H9 (cell line): ENCODE results near the gene RAF1. TPM values are rescaled to one million over a fixed set of nuclear protein-coding genes. Genes with fewer than 3 reads are reported as not detected.

Source experiments
- DNase-seq: peaks from one replicate; pipeline ENCODE4 v3.0.0-alpha.2; 2017
- H2AFZ ChIP-seq: one replicate; pipeline ENCODE4 v1.6.1; 2013; ENCODE audit warnings: mild to moderate bottlenecking, low read length, control low read depth, moderate library complexity
- H2AK5ac ChIP-seq: 2 replicates; pipeline ENCODE4 v1.6.1; 2013; ENCODE audit warnings: low read length, control low read depth, mixed read lengths; ENCODE audit not compliant: insufficient read length
- H2BK120ac ChIP-seq: one replicate; pipeline ENCODE4 v1.6.1; 2013; ENCODE audit warnings: low read depth, mild to moderate bottlenecking, low read length, control low read depth, inconsistent platforms; ENCODE audit not compliant: poor library complexity, severe bottlenecking
- H2BK12ac ChIP-seq: 2 replicates; pipeline ENCODE4 v1.6.1; 2013; ENCODE audit warnings: low read length, control low read depth, mixed read lengths, low read depth; ENCODE audit not compliant: insufficient read length
- H2BK15ac ChIP-seq: 2 replicates; pipeline ENCODE4 v1.6.1; 2013; ENCODE audit warnings: low read depth, low read length, control low read depth
- H2BK20ac ChIP-seq: one replicate; pipeline ENCODE4 v1.6.1; 2013; ENCODE audit warnings: low read depth, mild to moderate bottlenecking, low read length, control low read depth, inconsistent platforms; ENCODE audit not compliant: poor library complexity, severe bottlenecking
- H2BK5ac ChIP-seq: 2 replicates; pipeline ENCODE4 v1.6.1; 2013; ENCODE audit warnings: low read length, control low read depth, mixed read lengths; ENCODE audit not compliant: insufficient read length
- H3K14ac ChIP-seq: 2 replicates; pipeline ENCODE4 v1.6.1; 2013; ENCODE audit warnings: low read length, control low read depth; ENCODE audit not compliant: insufficient read depth
- H3K18ac ChIP-seq: 2 replicates; pipeline ENCODE4 v1.6.1; 2013; ENCODE audit warnings: low read depth, mild to moderate bottlenecking, mixed read lengths, low read length, control low read depth; ENCODE audit not compliant: insufficient read length
- H3K23ac ChIP-seq: 2 replicates; pipeline ENCODE4 v1.6.1; 2013; ENCODE audit warnings: low read length, control low read depth, mixed read lengths, low read depth; ENCODE audit not compliant: insufficient read length
- H3K23me2 ChIP-seq: 2 replicates; pipeline ENCODE4 v1.6.1; 2013; ENCODE audit warnings: low read depth, mild to moderate bottlenecking, mixed read lengths, low read length, control low read depth; ENCODE audit not compliant: insufficient read length, poor library complexity, severe bottlenecking
- H3K27ac ChIP-seq: 2 replicates; pipeline ENCODE4 v1.5.1; 2013; ENCODE audit warnings: low read length, control low read depth, mixed read lengths, low read depth; ENCODE audit not compliant: insufficient read length
- H3K27me3 ChIP-seq: 2 replicates; pipeline ENCODE4 v1.6.1; 2013; ENCODE audit warnings: low read length, control low read depth, inconsistent platforms; ENCODE audit not compliant: insufficient read depth
- H3K4ac ChIP-seq: 2 replicates; pipeline ENCODE4 v1.6.1; 2013; ENCODE audit warnings: low read depth, mild to moderate bottlenecking, control low read depth, inconsistent platforms, low read length, moderate library complexity
- H3K4me1 ChIP-seq: 2 replicates; pipeline ENCODE4 v1.6.1; 2013; ENCODE audit warnings: low read length, control low read depth, inconsistent platforms; ENCODE audit not compliant: insufficient read depth
- H3K4me2 ChIP-seq: 2 replicates; pipeline ENCODE4 v1.6.1; 2013; ENCODE audit warnings: low read length, control low read depth, mixed read lengths; ENCODE audit not compliant: insufficient read length, insufficient read depth
- H3K56ac ChIP-seq: 2 replicates; pipeline ENCODE4 v1.6.1; 2013; ENCODE audit warnings: low read depth, mild to moderate bottlenecking, mixed read lengths, low read length, control low read depth; ENCODE audit not compliant: insufficient read length
- H3K79me1 ChIP-seq: 2 replicates; pipeline ENCODE4 v1.6.1; 2013; ENCODE audit warnings: low read depth, mild to moderate bottlenecking, moderate library complexity, low read length, control low read depth, inconsistent platforms; ENCODE audit not compliant: insufficient read depth, poor library complexity, severe bottlenecking
- H3K79me2 ChIP-seq: 2 replicates; pipeline ENCODE4 v1.6.1; 2013; ENCODE audit warnings: low read length, control low read depth, inconsistent platforms; ENCODE audit not compliant: insufficient read depth
- H3K9ac ChIP-seq: 2 replicates; pipeline ENCODE4 v1.6.1; 2013; ENCODE audit warnings: low read length, control low read depth, mixed read lengths; ENCODE audit not compliant: insufficient read length; ENCODE audit errors: extremely low read depth
- H3K9me3 ChIP-seq: one replicate; pipeline ENCODE4 v1.6.1; 2013; ENCODE audit warnings: low read depth, low read length, inconsistent platforms; ENCODE audit not compliant: control insufficient read depth
- H3T11ph ChIP-seq: one replicate; pipeline ENCODE4 v1.6.1; 2013; ENCODE audit warnings: mild to moderate bottlenecking, low read length, control low read depth, inconsistent platforms
- H4K20me1 ChIP-seq: one replicate; pipeline ENCODE4 v1.6.1; 2013; ENCODE audit not compliant: control insufficient read depth, insufficient read length, insufficient read depth
- H4K5ac ChIP-seq: 2 replicates; pipeline ENCODE4 v1.6.1; 2013; ENCODE audit warnings: low read depth, mild to moderate bottlenecking, mixed read lengths, low read length, control low read depth; ENCODE audit not compliant: insufficient read length
- H4K8ac ChIP-seq: replicated peaks from 2 replicates; pipeline ENCODE4 v1.6.1; 2013; ENCODE audit warnings: low read length, control low read depth, mixed read lengths, low read depth; ENCODE audit not compliant: insufficient read length
- H4K91ac ChIP-seq: 2 replicates; pipeline ENCODE4 v1.6.1; 2013; ENCODE audit warnings: low read depth, mild to moderate bottlenecking, moderate library complexity, mixed read lengths, low read length, control low read depth; ENCODE audit not compliant: insufficient read length
- H3K27ac Mint-ChIP-seq, 3 experiments: 2 replicates in 2 of 3; 3 replicates in 1 of 3; pipeline ENCODE4 v1.8.0; 2020 to 2021; ENCODE audit warnings: mixed read lengths in 3 of 3, mild to moderate bottlenecking in 1 of 3, moderate library complexity in 1 of 3
- H3K27me3 Mint-ChIP-seq: 2 replicates; pipeline ENCODE4 v1.8.0; 2021; ENCODE audit warnings: low read depth, mild to moderate bottlenecking, moderate library complexity, mixed read lengths
- H3K36me3 Mint-ChIP-seq, 3 experiments: 2 replicates in 2 of 3; 3 replicates in 1 of 3; pipeline ENCODE4 v1.8.0; 2020 to 2021; ENCODE audit warnings: low read depth in 3 of 3, mixed read lengths in 3 of 3; ENCODE audit not compliant: insufficient read depth in 1 of 3
- H3K4me1 Mint-ChIP-seq, 2 experiments: 2 replicates each; pipeline ENCODE4 v1.8.0; 2020; ENCODE audit warnings: mixed read lengths in 2 of 2
- H3K4me3 Mint-ChIP-seq, 2 experiments: 2 replicates in 1 of 2; 3 replicates in 1 of 2; pipeline ENCODE4 v1.8.0; 2020 to 2021; ENCODE audit warnings: mild to moderate bottlenecking in 2 of 2, mixed read lengths in 2 of 2, moderate library complexity in 1 of 2
- H3K9me3 Mint-ChIP-seq, 2 experiments: 2 replicates in 1 of 2; 3 replicates in 1 of 2; pipeline ENCODE4 v1.8.0; 2020; ENCODE audit warnings: mild to moderate bottlenecking in 2 of 2, mixed read lengths in 2 of 2, moderate library complexity in 1 of 2
- CTCF ChIP-seq: fragments of 200-600 bp; sonication (generic); conservative IDR thresholded peaks from 3 replicates; pipeline ENCODE4 v1.8.0; 2021; ENCODE audit warnings: antibody characterized with exemption, mild to moderate bottlenecking
- WGBS: extraction: QIAGEN DNeasy Blood & Tissue Kit; methylation state at CpG from one replicate; pipeline ENCODE4 v1.1.7; 2013; ENCODE audit warnings: missing lambda C conversion rate, low lambda C conversion rate, mixed read lengths; ENCODE audit not compliant: insufficient read length; ENCODE audit errors: extremely low coverage; 5-methylcytosine and 5-hydroxymethylcytosine counted together
- total RNA-seq: library from RNA; stranded (reverse); gene quantifications from 2 replicates; pipeline ENCODE4 v1.2.1, GENCODE V29; 2021

Gene RAF1
- total RNA-seq, 1 experiment from 2014 or later, result 112 TPM

- H3K27ac ChIP-seq, result no peak overlapping the region
Observed at GRCh38 chr3:12585970-12586369, 77.9 kb downstream of the RAF1 start.

More at GRCh38 chr3:12585970-12586369, 77.9 kb downstream of the RAF1 start:
- Histone ChIP-seq H3K79me2 (no peaks in the 10 kb centered on the region), H3K79me1 (no peaks in the 10 kb centered on the region), H3K4me1 (no peaks in the 10 kb centered on the region), H4K91ac (no peak overlapping the region), H3T11ph (no peak overlapping the region), H3K56ac (no peak overlapping the region), H4K5ac (no peak overlapping the region), H3K18ac (no peak overlapping the region), H4K20me1 (no peaks in the 10 kb centered on the region), H2BK15ac (no peak overlapping the region), H3K4ac (no peak overlapping the region), H4K8ac (no peak overlapping the region), H3K23ac (no peak overlapping the region), H2BK5ac (no peak overlapping the region), H2BK20ac (no peak overlapping the region), H2BK120ac (no peak overlapping the region), H3K9me3 (no peaks in the 10 kb centered on the region), H3K27me3 (no peaks in the 10 kb centered on the region), H2BK12ac (no peak overlapping the region), H3K9ac (no peak overlapping the region), H2AFZ (no peak overlapping the region), H3K4me2 (no peak overlapping the region), H3K14ac (no peak overlapping the region; the same call in 1 of the 2 replicates), H2AK5ac (no peak overlapping the region), H3K23me2 (no peaks in the 10 kb centered on the region)
- H3K9me3 Mint-ChIP-seq, result no peaks in the 10 kb centered on the region
- H3K4me3 Mint-ChIP-seq, result no peak overlapping the region
- no CpG with 5 or more reads among the region's 5 CpGs for WGBS
- peaks cover 0 to 4% of the 10 kb centered on the region in 2 experiments; a peak in 1 of 4 replicates for H3K4me1 Mint-ChIP-seq
- peaks cover 32 to 78% (median 67%) of the 10 kb centered on the region in 3 experiments for H3K36me3 Mint-ChIP-seq
- H3K27me3 Mint-ChIP-seq, result no peaks in the 10 kb centered on the region
- TF ChIP-seq CTCF, result no peak
- no peak for DNase-seq
- H3K27ac Mint-ChIP-seq, result peak overlapping the region in 2 of 3 experiments; percentile 11 to 50; a peak in 1 of 7 replicates
